GM12892 (cell line): ENCODE results near the gene VSTM2B.

Experiments
- POLR2A ChIP-seq: IDR thresholded peaks from 2 replicates; pipeline ENCODE4 v1.6.1; 2011; ENCODE audit warnings: low read depth, low read length, control low read depth
- TAF1 ChIP-seq: IDR thresholded peaks from 2 replicates; pipeline ENCODE4 v1.6.1; 2011; ENCODE audit warnings: low read depth, mild to moderate bottlenecking, control low read depth, low read length, borderline replicate concordance

DNA sequence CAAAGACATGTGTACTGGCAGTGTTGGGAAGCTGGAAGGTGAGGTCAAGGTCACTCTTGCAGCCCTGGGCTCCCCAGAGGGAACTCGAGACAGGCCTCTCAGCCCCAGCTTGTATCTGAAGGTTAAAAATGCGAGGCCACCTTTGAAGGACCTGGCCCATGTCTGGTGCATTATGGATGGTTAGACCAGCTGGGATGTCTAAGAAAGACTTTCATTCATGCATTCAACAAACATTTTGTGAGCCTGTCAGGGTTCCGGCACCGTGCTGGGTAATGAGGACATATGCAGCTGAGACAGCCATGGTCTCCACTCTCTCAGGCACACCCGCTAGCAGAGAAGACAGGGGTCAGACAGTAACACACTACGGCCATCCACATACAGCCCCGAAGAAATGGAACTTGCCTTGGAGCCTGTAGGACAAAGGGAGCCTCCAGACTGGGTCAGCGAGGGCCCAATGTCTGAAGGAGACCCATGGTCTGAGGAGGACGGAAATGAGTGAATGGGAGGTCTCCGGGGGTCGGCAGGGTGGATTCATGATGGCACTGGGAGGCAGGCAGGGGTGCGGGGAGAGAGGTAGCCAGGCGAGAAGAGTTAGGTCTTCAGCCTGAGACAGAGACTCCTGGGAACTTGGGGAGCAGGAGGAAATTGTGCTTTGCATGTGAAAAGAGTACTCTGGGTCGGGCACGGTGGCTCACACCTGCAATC, 19.0 kb downstream of the VSTM2B start:
- TF ChIP-seq POLR2A (no peak), TAF1 (no peak)
